Measurements from ENCODE around the gene GNAI3.
"Not testable (repeated sequence)": the region's sequence is repeated elsewhere in the genome, so short reads cannot be mapped to it uniquely, and the experiment has no call there.

The GNAI3 gene

DNA sequence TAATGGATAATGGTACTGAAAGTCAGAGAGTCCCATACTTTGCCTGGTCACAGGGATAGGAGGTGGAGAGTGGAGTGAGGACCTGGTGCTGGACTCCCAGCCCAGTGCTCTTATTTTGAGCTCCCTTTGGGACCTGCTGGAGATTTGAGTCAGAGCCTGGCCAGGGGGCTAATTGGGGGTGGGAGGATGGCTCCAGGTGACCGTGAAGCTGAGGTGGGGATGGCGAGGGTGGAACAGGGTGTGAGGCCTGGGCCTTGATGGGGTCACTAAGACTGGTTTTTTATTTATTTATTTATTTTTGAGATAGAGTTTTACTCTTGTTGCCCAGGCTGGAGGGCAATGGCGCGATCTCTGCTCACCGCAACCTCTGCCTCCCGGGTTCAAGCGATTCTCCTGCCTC lies 89.0 kb downstream of the GNAI3 start:
- DNase-seq (ENCODE audit: low read depth) = no peak

DNA sequence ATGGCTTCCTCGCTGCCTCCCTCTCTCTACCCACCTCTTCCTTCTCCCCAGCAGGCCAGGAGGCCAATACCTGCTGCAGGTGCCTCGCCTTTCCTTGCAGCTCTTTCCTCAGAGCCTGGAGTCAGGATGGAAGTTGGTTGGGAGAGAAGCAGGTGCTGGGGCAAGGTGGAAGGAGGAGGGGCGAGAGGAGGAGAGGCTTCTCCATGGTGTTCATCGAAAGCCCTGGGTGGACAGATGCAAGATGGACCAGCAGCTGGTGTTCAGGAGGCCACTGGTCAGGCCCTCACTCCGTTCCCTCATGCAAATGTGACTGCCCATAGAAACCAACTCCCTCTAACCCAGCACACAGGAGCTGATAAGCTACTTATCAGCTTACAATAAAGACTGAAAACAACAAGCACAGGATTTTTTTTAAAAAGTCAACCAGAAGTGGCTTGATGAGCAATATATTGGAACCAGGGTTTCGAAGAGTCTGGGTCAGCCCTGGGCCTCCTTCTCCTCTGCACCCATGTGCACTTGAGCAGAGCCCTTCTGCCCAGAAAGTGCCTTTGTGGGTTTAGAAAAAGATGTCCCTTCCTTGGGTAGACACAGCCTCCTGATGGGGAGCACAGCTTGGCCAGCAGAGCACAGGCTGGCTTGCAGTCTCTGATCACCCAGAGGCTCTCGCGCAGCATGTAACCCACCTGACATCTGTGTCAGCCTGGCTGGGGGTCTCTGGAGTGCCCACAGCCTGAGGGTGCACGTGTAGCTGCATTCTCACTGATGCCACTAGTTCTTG lies 90.8 kb downstream of the GNAI3 start:
- no peak for DNase-seq (ENCODE audit: low read depth)

DNA sequence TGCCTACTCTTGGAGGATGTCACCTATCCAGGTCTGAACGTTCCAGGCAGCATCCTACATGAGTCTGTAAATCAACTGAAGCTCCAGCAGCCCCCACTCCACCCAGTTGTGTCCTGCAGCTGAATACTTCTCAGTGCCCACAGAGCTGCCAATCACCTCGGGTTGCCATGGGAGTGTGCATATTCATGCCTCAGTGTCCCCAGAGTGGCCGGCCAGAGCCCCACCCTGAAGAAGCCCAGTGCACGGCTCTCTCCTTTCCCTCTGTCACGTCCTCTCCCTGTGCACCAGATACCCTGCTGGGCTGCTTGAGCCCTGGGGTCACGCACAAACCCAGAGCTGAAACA lies 91.4 kb downstream of the GNAI3 start:
- no peak for DNase-seq (ENCODE audit: low read depth)

DNA sequence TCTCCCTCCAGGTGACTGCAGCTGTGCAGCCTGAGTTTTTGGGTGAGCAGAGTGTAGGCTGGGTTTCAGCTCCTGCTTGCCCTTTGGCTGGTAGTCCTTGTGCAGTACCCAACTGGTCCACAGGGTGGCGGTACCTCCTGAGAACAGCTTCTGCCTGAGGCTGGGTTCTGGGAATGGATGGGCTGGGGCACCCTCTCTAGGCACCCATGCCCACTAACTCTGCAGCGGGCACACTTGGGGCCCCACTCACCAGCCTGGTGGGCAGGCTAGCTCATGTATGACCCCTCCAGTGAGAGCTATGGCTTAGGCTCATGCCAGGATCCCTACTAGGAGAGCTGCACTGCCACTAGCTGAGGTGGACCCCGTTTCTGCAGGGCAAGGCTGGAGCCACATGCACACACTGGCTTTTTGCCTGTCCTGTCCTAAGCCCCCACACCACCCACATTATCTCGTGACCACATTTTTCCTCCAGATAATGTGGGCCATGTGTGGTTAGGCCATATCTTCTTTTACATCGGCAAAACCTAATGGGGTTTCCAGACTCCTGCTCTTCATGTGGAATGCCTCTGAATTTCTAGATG lies 92.0 kb downstream of the GNAI3 start:
- DNase-seq (ENCODE audit: low read depth) = no peak

DNA sequence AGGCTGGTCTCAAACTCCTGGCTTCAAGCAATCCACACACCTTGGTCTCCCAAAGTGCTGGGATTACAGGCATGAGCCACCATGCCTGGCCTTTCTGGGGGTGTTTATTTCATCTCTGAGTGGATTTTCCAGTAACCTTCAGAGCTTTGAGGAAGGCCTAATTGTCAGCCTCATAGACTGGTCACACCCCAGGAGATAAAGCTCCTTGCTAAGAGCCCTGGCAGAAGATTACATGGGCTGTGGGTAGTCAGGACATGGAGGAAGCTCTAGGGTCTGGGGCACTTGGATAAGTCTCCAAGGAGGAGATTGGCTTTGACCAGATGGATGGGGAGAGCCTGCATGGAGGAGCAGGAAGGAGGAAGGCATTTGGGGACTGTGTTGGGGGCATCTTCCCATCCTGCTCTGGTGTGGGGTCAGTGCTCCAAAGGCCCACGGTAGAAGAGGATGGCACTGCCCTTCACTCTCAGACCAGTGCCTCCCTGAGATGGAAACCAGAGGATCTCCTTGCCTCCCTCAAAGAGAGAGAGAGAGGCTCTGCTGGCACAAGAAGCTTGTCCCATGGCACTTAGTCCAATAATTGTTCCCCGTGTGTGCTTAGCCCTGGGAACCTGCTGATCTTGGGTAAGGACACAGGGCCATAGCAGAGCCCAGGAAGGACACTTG lies 92.8 kb downstream of the GNAI3 start:
- no peak for DNase-seq (ENCODE audit: low read depth)

DNA sequence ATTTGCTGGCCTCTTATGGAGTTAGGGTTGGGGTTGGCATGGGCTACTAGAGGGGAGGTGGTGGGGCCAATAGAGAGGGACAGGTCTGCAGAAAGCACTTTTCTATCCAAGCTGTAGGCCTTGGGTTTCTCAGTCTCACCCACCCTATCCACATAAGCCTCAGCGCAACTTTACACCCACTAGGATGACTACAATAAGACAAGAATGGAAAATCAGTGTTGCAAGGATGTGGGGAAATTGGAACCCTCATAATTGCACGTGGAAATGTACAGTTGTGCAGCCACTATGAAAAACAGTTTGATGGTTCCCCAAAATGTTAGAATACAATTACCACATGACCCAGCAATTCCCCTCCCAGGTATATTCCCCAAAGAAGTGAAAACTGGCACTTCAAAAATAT lies 93.4 kb downstream of the GNAI3 start:
- DNase-seq (ENCODE audit: low read depth) = no peak

DNA sequence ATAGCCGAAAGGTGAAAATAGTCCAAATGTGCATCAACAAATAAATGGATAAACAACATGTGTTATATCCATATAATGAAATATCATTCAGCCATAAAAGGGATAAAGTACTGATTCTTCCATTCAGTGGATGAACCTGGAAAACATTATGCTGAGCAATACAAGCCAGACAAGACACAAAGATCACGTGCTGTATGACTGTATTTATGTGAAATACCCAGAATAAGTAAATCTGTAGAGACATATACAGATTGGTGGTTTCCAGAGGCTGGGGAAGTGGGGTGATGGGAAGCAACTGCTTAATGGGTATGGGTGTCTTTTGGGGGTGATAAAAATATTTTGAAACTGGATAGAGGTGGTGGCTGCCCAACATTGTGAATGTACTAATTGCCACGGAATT lies 94.2 kb downstream of the GNAI3 start:
- DNase-seq (ENCODE audit: low read depth) = no peak

DNA sequence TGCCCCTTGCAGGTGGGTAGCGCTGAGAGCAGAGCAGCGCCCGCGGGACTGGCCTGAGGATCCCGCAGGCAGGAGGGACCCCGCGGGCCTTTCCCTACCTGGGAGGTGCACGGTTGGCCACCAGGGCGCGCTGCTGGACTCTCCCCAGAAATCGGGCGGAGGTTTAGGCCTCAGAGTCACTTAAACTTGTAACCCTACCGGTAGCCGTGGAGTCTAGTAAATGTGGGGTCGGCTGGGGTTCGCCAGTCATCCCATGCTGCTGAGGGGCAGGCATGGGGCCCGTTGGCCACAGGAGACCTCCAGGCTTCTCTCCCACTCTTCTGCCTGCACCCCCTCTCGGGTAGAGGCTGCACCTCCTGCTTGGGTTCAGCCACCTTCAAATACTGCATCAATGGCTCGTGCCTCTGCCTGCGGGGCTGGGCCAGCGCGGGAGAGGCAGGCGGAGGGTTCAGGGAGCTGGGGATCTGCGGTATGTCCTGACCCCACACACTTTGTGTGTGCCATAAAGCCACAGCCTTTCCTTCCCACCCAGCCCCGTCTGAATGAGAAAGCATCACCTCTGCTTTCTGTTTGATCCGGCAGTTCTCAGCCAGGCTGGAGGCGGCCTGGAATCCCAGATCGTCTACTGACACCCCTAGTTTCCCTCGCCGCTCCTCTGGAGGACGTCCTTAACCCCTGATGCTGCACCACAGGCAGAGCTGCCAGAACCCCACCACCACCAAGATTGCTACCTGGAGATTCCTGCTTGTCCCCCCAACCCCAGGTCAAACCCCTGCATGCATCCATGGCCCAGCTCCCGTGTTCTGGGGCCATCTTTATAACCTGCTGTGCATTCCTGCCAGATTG lies 95.2 kb downstream of the GNAI3 start:
- no peak for DNase-seq (ENCODE audit: low read depth)

DNA sequence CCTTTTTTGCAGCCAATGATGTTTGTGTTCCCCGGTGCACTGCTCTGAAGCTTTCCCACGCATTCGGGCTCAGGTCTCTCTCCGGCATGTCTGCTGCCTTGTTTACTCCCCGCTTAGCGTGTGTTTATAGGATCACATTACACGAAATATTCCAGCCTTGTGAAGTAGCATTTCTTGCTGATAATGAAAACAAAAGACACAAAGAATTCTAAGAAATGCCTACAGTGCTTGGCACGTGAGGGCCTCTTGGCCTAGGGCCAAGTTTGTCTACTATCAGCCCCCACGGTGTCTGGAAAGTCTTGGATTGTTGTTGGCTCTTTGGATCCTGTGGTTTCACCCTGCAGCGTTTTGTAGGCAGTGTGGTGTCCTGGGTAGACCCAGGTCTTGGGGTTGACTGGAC lies 96.3 kb downstream of the GNAI3 start:
- no peak for DNase-seq (ENCODE audit: low read depth)

DNA sequence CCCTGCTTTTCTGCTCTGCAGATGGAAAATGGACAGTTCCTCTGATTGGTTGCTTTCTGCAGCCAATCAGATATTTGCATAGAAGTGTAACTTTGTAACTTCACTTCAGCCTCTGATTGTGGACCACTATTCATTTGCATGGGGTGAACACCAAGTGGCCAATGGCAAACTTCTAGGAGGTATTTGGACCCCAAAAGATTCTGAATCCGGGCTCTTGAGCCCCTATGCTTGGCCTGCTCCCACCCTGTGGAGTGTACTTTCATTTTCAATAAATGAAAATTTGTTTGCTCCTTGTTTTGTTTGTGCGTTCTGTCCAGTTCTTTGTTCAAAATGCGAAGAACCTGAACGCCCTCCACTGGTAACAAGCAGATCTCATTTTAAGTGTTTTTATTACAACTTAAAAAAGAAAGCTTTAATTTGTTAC lies 101.1 kb downstream of the GNAI3 start:
- no peak for DNase-seq (ENCODE audit: low read depth)

DNA sequence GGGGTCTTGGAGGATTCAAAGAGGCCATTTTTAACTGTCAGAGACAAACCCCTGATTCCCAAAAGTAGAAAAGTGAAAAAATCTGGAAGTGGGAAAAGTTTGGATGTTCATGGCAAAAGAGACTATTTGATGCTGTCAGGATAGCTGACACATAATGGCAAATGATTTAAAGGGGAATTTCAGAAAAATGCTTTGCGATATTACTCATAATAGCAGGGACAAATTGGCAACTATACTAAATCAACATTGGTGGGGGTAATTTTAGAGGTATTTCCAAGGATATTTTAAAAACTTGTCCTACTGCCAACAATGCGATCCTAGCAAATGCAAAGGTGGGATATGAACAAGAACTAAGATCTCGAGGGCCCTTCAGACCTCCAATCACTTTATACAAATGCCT lies 102.2 kb downstream of the GNAI3 start:
- no peak for DNase-seq (ENCODE audit: low read depth)

DNA sequence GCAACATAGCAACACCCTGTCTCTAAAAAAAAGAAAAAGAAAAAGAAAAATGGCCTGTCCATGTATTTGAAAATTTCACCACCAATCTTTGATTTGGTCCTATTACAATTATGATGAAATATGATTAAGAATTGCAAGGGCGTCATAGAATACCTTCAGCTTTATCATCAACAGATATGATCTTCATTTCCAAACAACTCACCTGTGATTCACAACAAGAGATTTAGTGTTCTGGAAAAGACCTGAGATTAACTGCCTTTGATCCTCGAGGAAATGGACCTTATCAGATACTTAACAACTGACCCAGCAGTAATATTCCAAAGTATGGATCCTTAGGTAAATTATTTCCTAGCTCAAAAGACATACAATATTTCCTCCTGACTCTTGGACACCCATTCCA lies 104.0 kb downstream of the GNAI3 start:
- no peak for DNase-seq (ENCODE audit: low read depth)

DNA sequence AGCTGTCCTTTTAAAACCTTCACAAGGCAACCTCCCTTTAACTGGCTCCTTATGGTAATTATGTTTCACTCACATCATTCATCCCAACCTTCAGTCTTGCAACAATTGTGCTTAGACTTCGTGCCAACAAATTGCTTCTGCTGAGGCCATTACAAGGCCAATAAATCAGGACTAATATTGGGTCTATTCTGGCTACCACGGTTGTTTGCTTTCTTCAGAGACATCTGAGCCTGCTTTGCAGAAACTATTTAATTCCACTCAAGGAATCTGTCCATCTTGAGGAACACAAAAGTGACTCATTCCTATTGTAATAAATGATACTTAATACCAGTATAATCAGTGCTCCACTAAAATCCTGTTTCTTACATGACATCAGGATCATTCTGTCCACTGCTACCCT lies 104.9 kb downstream of the GNAI3 start:
- no peak for DNase-seq (ENCODE audit: low read depth)

DNA sequence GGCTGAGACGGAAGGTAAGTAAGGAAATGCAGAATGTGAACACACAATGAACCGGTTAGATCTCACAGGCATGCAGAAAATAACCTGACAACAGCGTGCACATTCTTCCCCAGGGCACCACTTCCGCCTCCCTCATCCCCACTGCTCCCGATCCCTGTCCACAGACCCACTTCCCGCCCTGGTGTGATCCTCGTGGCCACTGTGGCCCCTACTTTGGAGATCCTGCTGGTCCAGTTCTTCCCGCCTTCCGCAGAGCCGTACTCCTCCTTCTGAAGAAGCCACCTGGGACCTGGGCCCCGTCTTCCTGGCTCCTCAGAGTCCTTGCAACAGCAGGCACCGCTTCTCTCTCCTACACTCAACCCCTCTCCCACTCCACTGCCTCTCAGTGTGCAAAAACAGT lies 106.1 kb downstream of the GNAI3 start:
- DNase-seq (ENCODE audit: low read depth) = no peak

DNA sequence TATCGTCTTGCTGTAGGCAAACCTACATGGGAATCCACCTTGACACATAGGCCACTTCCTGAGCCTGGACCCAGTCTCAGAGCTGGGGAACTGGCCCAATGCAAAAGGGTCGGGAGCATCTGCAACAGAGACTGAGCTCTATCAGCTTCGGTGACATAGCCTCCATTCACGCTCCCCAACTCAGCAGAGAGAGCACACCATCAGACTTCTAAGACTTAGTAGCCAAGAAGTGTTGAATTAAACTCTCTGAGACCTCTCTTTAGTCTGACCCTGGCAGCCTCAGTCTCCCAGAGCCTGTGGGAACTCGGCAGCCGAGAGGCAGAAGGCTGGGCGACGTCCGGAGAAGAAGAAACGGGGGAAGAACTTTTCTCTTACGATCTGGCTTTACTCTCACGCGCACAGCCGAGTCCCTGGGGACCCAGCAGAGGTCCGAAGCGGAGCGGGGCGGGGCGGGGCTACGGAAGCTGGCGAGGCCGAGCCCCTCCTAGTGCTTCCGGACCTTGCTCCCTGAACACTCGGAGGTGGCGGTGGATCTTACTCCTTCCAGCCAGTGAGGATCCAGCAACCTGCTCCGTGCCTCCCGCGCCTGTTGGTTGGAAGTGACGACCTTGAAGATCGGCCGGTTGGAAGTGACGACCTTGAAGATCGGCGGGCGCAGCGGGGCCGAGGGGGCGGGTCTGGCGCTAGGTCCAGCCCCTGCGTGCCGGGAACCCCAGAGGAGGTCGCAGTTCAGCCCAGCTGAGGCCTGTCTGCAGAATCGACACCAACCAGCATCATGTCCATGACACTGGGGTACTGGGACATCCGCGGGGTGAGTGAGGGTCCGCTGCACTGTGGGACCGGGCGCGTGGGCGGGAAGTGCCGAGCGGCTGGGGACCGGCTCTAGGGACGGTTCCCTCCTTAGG lies 107.5 kb downstream of the GNAI3 start, which contains the start of gene GSTM4:
Gene GSTM4, plus strand, starts transcription at position 485 of the 905 bp plus-strand sequence. Its CDS starts 291 bp downstream, at position 776.
- no peak for DNase-seq (ENCODE audit: low read depth)

DNA sequence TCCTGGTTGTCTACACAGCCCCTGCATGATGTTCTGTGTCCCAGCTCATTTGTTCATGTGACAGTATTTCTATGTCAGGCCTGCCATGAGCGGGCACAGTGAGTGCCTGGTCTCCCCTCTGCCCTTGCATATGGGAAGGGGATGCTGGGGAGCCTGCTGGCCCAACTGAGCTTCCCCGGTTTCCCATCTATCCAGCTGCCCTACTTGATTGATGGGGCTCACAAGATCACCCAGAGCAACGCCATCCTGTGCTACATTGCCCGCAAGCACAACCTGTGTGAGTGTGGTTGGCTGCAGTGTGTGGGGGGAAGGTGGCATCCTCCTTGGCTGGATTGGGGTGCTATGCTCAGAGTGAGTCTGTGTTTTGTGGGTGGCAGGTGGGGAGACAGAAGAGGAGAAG lies 109.0 kb downstream of the GNAI3 start:
- no peak for DNase-seq (ENCODE audit: low read depth)

DNA sequence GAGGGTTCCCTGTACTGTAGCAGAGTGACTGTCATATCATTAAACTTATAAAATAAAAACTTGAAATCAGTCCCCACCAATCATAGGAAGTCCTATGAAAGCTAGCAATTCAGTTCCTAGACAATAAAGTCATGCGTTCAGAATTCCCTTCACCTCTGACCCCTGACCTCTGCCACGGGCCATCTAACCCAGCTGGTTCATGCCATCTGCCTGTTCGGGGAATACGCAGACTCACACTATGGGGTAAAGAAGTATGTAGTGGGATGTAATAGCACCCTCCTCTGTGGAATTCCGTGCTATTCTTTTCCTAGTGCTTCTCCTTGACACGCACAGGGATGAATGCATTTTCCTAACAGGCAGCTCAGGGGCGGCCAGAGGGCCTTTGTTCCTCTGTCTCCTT lies 109.6 kb downstream of the GNAI3 start:
- no peak for DNase-seq (ENCODE audit: low read depth)

DNA sequence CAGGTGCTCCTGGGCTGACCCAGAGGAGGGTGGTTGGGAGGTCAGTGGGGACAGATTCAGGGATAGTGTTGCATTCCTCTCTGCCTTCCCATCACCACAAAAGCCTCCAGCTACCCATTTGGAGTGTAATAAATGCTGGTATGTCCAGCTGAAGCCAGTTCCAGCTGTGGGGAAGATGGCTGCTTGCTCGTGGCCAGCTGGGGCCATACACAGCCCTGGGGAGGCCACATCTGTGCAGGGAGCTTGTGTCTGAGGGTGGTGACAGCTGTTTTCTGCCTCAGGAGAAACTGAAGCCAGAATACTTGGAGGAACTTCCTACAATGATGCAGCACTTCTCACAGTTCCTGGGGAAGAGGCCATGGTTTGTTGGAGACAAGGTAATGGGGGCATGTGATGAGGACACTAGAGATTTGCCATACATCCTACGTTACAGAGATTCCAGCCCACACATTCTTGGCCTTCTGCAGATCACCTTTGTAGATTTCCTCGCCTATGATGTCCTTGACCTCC lies 110.2 kb downstream of the GNAI3 start:
- DNase-seq (ENCODE audit: low read depth) = no peak

DNA sequence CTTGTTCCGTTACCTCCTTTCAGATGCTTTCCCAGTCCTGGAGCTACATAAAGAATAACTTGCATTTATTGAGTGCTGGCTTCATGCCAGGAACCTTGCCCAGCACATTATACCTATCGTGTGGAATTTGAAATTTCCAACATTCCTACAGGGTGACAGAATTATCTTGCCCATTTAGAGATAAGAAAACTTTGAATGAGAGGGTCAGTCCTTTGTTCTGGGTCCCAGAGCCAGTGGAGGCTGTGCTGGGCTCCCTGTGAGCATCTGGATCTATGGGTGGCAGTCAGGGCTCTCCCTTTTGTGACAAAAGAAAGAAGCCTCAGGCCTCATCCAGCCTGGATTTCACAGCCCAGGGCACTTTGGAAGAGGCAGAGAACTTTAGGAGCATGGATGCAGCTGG lies 110.7 kb downstream of the GNAI3 start:
- no peak for DNase-seq (ENCODE audit: low read depth)

DNA sequence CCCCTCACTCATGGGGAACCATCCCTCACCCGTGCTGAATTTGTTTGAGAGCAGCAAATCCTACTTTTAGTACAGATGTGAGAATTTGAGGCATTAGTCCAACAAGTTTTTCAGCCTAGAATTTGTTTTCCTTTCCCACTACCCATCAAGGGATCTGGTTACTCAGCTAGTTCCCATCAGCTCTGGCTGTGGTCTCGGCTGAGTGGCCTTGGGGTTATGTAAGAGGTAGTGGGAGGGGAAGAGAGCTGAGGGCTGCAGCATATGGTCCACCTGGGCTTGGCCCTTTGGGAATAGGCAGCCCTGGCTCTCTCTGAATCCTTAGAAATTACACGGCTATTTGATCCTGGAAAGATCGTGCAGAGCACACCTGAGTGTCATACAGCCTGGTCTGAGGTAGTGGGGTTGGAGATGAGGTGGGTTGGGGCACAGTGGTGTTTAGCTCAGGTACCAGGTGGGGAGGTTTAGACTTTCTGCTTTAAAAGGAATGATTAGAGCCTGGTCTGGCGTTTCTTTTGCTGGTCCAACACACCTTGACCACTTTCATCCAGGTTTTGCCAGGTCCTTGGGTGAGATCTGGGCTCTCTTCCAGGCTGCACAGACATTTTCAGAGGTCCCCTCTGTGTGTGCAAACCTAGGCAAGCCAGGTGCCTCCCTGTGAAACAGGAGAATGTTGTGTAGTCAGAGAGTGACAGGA lies 111.7 kb downstream of the GNAI3 start:
- no peak for DNase-seq (ENCODE audit: low read depth)

DNA sequence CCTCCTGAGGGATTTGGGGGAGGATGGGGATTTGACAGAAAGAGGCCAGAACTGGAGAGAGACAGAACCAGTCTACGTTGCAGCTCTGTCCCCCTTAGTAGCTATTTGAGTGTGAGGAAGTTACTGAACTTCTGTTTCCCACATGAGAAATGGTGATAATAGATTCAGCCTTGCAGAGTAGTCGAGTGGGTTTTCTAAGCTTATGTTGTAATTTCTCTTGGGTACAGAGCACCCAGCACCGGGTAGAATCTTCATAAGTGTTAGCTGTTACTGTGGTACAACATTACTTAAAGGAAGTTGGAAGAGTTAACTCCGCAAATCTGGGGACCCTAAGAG lies 112.2 kb downstream of the GNAI3 start:
- DNase-seq (ENCODE audit: low read depth) = not testable (repeated sequence)

All from HS-5 (cell line).